DMS53 (cell line): Measurements from ENCODE around the gene ZNF444.
"Not testable (repeated sequence)": the region's sequence is repeated elsewhere in the genome, so short reads cannot be mapped to it uniquely, and the experiment has no call there.

ENCODE experiments used
- DNase-seq: peaks from one replicate; lab custom pipeline; 2025; lab: John Stamatoyannopoulos, UW

ZNF444 gene

DNA sequence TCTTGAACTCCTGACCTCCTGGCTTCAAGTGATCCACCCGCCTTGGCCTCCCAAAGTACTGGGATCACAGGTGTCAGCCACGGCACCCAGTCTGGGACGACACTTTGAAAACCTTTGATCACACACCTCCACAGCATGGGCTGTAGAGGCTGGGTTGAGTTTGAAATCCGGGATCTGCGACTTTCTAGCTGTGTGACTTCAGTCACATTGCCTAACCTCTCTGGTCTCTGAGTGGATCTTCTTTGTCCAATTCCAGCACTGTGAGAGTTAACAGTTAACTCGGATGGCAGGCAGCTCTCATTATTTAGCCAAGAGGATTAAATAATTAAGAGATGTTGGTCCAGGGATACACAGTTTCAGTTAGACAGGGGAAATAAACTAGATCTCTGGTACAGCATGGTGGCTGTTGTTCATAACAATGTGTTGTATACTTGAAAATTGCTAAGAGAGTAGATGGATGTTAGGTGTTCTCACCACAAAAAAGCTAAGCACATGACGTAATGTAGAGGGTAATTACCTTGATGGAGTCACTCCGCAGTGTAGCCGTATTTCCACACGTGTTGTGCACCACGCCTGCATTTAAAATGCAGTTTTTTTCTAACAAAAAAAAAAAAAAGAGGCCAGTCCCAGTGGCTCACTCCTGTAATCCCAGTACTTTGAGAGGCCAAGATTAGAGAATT, 36.6 kb downstream of the ZNF444 start:
- peak; percentile 46 for DNase-seq

DNA sequence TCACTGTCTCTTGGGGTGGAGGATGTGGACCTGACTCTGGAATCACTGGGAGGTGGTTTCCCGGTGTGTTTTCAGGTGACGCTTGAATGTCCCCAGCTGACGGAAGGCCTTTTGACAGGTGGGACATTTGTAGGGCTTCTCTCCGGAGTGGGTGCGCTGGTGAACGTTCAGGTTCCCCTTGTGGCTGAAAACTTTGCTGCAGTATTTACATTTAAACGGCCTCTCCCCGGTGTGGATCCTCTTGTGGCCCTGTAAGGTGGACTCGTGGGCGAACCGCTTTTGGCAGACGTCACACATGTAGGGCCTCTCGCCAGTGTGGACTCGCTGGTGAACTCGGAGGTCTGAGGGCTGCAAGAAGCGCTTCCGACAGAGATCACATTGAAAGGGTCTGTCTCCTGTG, 48.7 kb downstream of the ZNF444 start:
- peak; percentile 37 for DNase-seq

DNA sequence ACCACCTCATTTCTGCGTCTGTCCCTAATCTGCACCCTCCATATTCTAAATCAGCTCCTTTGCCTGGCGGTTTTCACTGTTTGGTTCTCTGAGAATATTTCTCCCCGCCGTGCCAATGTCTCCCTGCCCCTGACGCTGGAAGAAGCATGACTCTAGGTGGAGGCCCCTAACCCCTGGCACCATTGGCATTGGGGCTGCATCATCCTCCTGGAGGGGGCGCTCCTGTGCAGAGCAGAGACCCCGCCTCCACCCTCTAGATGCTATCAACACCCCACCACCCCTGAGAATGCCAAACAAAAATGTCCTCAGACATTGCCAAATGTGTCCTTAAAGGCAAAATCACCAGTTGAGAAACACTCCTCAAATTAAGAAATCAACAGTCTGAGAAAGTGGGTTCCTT, 50.0 kb downstream of the ZNF444 start:
- no peak for DNase-seq

GRCh38 chr19:56191711-56192110, 50.6 kb downstream of the ZNF444 start:
- no peak for DNase-seq

GRCh38 chr19:56193981-56194640, 53.0 kb downstream of the ZNF444 start:
- DNase-seq = no peak

DNA sequence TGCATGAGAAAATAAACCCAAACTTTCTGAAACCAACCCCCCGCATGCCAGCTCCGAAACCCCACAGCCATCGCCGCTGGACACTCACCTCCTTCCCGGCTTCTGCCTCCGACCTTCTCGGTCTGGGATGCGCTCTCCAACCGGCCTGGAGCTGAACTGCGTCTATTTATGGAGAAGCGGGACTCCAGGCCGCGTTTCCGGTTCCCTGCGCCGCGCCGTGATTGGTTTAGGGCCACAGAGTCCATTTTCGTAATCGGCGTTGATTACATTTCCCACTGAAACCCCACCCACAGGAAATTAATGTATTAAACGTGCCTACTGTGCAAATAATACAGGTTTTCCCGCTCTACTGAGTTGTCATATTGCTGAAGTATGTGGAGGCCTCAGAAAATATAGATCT, 56.6 kb downstream of the ZNF444 start, which contains the start of gene ZSCAN5B:
TSS of gene ZSCAN5B (minus strand) at position 138 of the 400 bp plus-strand sequence. CDS start 4,731 bp downstream, outside the sequence.
- DNase-seq = not testable (repeated sequence)

DNA sequence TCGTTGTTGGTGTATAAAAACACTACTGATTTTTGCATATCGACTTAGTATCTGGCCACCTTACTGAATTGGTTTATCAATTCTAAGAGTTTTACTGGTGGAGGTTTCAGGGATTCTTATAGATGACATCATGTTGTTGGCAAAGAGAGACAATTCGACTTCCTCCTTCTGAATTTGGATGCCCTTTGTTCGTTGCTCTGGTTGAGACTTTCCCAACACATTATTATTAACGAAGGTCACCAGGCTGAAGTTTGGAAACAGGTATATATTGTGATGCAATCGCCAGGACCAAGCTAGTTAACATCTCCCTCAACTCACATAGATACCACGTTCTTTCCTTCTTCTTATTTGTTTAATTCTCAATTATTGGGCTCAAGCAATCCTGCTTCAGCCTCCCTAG, 58.6 kb downstream of the ZNF444 start:
- DNase-seq = no peak

- no peak for DNase-seq
These were observed 60.9 kb downstream of the ZNF444 start, which contains the start of gene ZSCAN5C for GRCh38 chr19:56201973-56202372. TSS of gene ZSCAN5C (plus strand) at chr19:56202273. CDS start at chr19:56205914, 3,641 bp downstream.

GRCh38 chr19:56207581-56207980, 66.5 kb downstream of the ZNF444 start:
- not testable (repeated sequence) for DNase-seq

- DNase-seq = no peak
These were observed 68.0 kb downstream of the ZNF444 start for GRCh38 chr19:56209091-56209490.

GRCh38 chr19:56210036-56210435, 68.9 kb downstream of the ZNF444 start:
- not testable (repeated sequence) for DNase-seq
